ENCODE measurements around the gene CCNY. TPM values are rescaled to one million over a fixed set of nuclear protein-coding genes. Genes with fewer than 3 reads are reported as not detected.
"Not testable (repeated sequence)": the region's sequence is repeated elsewhere in the genome, so short reads cannot be mapped to it uniquely, and the experiment has no call there.

CCNY gene
- total RNA-seq, 1 experiment from 2014 or later: 44.2 TPM

DNA sequence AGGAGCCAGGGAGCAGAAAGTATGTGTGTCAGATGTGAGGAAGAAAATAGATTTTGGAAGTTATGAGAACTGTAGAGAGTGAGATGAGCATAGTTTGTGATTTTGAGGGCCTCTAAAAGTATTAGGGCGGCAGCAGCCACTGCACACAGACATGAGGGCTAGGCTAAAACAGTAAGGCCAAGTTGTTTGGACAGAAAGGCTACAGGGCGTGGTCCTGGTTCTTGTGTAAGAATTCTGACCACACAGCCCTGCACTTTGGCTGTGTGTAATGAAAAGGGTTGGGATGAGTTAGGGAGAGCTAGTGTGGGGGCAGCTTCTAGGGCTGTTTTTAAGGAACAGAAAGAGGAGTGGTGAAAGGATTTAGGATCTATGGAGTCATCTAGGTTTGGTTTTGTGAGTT is 67.8 kb downstream of the CCNY start:
- DNase-seq (ENCODE audit: low read depth): not testable (repeated sequence)

DNA sequence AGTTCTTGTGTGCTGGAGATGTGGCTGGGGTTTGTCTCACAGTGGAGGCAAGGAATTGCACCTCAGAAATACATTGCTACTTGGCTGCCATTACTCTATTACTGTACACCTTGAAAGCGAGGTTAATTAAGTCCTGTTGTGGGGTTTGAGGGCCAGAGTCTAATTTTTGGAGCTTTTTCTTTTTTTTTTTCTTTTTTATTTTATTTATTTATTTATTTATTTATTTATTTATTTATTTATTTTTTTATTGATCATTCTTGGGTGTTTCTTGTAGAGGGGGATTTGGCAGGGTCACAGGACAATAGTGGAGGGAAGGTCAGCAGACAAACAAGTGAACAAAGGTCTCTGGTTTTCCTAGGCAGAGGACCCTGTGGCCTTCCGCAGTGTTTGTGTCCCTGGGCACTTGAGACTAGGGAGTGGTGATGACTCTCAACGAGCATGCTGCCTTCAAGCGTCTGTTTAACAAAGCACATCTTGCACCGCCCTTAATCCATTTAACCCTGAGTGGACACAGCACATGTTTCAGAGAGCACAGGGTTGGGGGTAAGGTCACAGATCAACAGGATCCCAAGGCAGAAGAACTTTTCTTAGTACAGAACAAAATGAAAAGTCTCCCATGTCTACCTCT is 69.8 kb downstream of the CCNY start:
- DNase-seq (ENCODE audit: low read depth): not testable (repeated sequence)

DNA sequence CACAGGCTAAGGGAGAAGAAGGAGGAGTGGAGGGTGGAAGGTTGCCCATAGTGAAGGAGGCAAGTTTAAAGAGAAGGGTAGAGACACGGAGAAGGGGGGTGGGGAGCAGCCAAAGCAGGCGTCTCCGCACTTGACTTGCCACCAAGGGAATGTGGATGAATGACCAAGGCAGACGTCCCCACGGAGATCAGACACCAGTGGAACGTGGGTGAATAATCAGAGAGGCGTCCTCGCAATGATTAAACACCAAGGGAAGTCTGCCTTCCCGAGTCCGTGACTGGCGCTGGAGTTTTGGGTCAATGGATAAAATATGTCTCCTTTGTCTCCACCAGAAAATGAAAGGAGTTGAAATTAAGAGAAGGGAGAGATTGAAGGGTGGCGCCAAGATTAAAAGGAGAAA is 71.4 kb downstream of the CCNY start:
- DNase-seq (ENCODE audit: low read depth): not testable (repeated sequence)

DNA sequence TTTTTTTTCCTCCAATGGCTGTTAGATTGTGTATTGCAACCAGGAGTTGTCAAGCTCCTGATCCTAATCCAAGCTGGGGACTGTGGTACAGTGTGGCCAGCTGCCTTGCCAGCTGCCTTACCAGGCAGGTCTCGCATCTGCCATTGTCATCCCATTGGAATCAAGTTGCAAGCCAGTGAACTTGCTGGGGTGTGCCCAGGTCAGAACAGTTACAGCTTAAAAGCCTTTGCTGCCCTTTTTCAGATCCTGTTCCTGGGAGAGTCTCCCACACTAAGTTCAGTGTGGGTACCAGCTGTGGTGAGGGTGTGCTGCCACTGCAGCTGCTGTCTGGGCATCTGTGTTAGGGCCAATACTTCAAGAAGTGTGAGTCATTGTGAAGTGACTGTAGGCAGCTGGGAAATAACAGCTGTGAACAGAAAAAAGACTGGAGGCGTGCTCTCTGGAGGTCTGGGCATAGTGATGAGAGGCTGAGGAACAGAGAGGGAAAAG is 72.8 kb downstream of the CCNY start:
- peak; percentile 97 for DNase-seq (ENCODE audit: low read depth)

DNA sequence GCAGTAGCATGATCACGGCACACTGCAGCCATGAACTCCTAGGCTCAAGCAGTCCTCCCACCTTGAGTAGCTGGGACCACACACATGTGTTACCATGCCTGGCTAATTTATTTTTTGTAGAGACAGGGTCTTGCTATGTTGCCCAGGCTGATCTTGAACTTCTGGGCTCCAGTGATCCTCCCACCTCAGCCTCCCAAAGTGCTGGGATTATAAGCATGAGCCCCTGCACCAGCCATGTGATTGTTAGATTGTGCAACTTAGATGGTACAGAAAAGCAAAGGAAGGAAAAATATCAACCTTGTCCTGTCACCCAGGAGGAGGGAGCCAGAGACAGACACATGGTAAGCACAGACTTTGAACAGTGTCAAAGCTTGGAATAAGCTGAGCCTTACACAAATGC is 73.5 kb downstream of the CCNY start:
- DNase-seq (ENCODE audit: low read depth): no peak

DNA sequence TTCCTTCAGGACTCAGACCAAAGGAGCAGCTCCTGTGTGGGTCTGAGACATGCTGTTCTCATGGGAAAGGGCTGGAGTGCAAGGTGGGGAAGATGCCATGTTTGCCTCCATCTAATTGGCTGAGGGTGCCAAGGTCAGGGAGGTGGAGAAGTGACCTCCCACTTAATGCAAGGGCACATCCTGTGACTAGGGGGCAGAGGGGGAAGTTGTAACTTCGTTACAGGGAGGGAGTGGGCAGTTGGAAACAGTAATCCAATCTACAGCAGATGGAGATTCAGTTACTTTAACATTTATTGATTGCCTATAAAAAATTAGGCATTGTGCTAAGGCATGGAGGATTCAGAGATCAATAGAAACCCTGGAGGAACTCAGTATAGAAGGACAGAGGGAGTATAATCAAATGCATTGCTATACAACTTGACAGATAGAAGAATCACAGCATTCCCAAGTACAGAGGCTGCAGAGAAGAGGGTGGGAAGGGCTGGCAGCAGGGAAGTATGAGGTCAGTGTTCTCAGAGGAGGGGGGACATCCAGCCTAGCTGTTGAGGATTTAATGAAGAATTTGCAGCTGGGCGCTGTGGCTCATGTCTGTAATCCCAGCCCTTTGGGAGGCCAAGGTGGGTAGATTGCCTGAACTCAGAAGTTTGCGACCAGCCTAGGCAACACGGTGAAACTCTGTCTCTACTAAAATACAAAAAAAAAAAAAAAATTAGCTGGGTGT is 75.9 kb downstream of the CCNY start:
- no peak for DNase-seq (ENCODE audit: low read depth)

DNA sequence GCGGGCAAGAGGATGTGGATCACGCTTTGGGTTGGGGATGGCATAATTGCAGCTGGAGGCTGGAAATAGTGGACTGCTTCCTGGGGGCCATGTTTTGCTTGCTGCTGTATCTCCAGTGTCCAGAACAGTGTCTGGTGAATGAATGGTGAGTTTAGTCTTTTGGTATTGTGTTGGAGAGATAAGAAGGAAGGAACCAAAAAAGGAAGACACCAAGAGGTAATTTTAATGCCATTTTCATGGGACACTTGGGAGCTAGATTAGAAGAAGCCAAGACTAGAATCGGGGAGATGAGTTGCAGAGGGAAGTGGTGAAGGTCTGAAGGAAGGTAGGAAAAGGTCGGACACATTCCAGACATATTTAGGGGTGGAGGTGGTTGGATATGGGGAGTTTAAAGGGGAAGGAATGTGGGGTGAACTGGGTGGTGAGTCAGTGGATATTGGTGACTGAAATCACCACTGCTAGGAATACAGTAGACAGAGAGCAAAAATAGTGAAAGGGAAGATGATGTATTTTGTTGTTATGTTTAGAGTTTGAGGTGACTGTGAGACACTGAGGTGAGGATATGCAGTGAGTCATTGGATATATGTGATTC is 76.7 kb downstream of the CCNY start:
- DNase-seq (ENCODE audit: low read depth): peak; percentile 56

DNA sequence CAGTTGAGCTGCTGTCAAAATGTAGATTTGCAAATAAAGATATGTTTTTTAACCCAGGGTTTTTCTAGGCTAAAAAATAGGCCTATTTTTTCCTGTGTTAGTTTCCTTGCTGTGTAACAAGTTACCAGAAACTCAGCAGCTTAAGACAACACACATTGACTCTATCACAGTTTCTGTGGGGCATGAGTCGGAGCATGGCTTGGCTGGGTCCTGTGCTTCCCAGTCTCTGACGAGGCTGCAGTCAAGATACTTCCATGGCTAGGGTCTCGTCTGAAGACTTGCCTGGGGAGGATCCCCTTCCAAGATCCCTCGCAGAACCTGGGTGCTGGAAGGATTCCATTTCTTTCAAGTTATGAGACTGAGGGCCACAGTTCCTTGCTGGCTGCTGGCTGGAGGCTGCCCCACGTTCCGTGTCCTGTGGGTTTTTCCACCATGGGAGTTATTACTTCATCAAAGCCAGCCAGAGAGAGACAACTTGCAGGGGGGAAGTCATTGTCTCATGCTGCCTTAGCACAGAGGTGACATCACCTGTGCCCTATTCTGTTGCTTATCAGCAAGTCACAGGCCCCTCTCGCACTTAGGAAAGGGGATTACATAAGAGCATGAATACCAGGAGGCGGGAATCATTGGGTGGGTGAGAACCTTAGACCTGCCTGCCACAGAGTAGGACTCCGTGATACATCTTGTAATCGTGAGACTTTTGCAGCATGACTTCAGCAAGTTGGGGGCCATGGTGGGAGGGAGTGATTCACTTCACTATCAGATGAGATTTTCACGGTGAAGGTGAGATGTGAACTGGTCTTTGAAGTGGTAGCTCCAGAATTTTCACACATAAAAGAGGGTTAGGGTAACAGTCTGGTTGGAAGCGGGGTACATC is 77.9 kb downstream of the CCNY start:
- no peak for DNase-seq (ENCODE audit: low read depth)

DNA sequence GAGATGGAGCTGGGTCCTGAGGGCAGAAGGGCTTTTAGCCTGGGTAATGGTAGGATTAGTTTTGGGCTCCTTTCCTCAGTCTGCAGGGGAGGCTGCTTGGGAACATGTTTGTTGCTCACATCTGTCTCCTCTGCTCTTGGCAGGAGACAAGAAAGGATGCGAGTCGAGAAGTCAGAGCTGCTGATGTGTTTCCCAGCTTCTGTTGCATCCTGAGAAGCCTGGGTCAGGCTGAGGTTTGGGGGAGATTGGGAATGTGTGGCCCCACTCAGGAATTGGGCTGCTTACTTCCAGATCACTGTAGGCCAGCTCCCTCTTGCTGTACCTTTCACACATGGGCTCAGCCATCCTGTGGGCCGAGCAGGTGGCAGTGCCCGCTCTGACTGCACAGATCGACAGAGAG is 79.2 kb downstream of the CCNY start:
- no peak for DNase-seq (ENCODE audit: low read depth)

DNA sequence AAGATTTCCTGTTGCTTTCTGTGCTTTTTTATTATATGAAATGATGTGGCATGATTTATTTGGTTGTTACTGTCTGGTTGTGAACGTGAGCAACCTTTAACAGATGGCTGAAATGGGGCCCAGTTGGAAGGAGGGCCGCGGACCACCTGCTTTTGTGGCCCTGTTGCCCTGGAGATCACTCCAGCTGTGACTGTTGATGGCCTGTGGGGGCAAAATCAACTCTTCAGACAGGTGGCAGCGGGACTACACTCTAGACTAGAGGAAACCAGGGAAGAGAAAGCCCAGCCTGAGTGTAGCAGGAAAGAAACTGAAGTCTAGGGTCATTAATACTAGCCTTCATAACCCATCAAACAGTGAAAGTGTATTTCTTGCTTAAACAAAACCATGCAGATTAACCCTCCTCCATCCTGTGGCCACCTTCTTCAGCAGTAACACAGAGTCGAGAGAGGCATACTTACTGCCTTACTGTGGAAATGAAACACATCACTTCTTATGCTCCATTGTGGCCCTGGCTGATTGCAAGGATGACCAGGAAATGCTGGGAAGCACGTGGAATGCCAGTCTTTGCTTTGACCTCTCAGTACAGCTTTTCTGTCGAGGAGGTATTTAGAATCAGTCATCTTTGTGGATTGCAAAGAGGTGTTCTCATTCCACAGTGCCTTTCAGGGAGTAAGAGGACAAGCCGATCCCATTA is 80.5 kb downstream of the CCNY start:
- DNase-seq (ENCODE audit: low read depth): no peak

DNA sequence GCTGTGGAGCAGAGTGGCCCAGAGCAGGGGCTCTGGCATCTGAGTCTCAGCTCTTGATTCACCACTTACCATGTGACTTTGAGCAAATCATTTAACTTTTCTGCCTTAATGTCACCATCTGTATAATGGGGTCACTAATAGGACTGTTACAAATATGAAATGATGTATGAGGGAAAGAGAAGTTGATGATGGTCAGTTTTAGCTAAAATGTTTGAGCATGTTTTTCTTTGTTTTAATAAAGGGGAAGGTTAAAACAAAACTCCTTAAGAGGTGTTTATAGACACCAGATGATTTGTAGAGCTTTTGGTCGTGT is 81.0 kb downstream of the CCNY start:
- no peak for DNase-seq (ENCODE audit: low read depth)

DNA sequence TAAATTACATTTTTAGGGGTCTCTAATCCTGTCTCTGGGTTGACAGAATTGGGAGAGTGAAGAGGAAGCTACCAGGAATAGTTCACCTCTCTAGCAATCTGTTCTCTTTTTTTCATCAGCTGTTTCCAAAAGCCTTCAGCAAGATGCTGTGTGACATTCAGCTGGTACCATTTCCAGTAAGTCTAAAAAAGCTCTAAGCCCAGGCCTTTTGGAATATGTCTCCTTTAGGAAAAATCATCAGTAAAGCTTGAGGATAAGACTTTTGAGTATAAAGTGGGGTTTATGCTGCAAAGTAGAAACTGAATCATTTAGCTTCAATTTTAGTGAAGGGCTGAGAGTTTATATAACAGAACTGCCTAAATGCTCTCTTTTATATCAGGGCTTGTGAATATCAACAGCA is 81.5 kb downstream of the CCNY start:
- no peak for DNase-seq (ENCODE audit: low read depth)

DNA sequence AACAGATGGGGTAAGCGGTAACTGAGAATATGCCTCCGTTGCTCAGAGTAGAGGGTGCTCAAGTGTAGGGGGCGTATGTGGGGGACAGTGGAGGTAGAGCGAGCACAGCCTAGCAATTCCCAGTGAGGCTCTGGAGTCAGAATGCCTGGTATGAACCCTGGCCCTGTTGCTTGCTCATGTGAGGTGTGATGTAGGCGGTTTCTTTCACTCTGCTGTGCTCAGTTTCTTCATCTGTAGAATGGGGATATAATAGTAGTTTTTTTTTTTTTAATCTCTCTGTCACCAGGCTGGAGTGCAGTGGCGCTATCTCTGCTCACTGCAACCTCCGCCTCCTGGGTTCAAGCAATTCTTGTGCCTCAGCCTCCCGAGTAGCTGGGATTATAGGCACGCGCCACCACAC is 82.3 kb downstream of the CCNY start:
- DNase-seq (ENCODE audit: low read depth): not testable (repeated sequence)

DNA sequence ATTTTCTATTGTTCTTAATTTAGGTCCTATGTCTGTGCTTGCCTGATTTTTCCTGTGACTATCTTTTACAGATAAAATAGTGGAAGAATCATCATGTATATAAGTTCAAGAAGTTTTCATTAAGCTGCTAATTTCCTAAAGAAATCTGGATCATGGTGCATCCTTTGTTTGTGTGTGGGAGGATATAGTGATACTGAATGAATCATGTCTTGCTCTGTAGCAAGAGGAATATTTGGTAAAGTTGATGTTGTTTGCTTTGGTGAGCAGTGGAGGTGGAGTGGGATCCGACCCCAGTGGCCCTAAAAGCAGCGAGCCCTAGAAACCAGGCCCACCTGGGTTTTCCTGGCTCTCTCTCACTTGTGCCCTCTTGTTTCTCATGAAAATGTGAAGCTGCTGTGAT is 83.7 kb downstream of the CCNY start:
- peak; percentile 18 for DNase-seq (ENCODE audit: low read depth)

DNA sequence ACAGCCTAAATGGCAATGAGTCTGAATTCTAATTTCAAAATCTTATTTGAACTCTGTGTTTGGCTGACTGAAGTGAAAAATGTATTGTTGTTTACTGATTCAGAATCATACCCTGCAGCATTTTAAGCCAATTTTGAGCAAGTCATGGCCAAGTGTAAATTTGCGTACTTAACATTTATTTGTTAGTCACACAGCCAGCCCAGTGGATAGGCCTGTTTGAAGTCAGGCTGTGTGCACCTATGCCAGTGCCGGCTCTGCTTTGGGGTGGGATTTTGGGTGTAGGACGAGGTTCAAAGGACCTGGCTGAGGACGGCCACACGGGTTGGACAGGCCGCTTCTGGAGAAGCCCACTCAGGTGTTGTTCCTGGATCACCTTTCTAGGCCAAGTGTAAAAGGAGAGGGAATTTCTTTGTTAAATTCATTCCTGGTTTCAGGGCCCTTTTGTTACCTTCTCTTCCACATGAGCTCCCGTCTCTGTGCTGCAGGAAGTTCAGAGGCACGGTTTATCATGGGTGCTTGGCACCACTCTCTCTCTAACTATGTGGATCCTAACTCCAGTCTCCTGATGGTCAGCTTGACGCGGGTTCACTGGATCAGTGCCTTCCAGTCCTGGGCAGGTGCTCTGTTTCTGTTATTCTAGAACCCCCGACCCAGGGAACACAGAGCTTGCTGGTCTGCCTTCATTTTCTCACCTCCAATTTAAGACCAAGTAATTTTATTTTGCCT is 84.7 kb downstream of the CCNY start:
- DNase-seq (ENCODE audit: low read depth): no peak

DNA sequence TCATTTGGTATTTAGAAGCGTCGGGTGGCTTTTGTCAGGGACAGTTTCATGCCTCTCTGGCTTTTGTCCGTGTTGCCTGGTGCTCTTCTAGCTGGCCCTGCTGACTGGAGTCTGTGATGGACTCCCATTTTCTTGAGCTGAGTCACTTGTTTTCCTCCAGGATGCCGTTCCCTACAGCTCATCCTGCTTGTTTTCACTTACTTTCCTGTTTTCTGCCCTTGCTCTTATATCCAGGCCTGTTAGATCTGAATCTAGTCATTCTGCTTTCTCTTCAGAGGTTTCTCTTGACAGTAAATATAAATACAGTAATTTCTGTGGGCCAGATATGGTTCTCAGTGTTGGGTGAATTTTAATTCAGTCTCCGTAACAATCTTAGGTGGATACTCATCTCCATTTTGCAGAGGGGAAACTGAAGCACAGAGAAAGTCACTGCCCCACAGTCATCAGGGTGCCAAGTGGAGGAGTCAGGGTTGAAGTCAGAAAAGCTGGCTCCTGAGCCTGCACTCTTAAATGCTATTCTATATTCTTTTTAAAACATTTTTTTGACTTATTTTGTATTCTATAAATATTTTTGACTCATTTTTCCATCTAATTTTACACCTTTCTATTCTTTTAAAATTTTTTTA is 85.4 kb downstream of the CCNY start:
- peak; percentile 86 for DNase-seq (ENCODE audit: low read depth)

DNA sequence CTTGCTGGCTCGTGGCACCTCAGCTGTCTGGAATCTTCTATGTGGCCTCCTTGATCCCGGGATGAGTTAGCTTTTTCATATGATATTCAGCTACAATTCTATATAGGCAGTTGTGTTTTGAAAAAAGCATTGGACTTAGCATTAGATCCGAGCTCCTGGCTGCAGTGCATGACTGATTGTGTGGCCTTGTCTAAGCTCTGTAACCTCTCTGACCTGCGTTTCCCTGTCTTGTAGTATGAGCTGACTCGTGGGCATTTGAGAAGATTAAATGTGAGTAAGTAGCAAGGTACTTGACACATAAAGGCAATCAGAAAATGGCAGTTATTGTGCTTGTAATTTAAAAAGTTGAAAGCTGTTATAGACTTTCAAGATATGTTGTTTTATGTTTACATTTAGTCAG is 85.9 kb downstream of the CCNY start:
- DNase-seq (ENCODE audit: low read depth): peak; percentile 43

DNA sequence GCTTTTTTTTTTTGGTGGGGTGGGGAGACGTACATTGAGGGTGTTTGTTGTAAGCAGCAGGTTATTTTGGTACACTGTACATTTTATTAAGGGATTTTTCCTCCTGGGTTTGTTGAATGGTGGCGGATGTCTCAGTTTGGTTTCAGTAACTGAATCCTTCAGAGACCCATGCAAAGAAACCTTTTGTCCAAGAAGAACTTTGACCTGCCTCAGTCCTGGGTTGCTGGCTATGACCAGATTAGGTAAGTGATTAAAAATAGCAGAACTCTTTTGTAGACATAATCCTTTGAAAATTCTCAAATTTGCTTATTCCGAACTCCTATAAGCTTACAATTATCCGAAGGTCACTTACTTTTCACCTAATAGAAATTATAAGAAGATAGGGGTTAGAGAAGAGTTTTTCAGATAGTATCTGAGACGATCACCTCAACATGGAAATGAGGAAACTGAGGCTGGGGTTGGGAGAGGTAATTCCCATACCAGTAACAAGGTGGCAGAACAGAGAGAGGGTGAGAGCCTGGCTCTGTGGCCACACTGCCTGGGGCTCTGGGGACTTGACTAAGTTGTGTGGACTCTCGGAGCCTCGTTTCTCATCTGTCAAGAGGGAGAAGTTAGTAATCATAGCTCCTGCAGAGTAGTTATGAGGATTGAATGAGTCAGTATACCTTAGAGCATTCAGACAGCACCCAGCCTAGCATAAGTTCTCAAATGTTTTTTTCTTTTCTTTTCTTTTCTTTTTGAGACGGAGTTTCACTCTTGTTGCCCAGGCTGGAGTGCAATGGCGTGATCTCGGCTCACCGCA is 87.4 kb downstream of the CCNY start:
- DNase-seq (ENCODE audit: low read depth): peak; percentile 68

DNA sequence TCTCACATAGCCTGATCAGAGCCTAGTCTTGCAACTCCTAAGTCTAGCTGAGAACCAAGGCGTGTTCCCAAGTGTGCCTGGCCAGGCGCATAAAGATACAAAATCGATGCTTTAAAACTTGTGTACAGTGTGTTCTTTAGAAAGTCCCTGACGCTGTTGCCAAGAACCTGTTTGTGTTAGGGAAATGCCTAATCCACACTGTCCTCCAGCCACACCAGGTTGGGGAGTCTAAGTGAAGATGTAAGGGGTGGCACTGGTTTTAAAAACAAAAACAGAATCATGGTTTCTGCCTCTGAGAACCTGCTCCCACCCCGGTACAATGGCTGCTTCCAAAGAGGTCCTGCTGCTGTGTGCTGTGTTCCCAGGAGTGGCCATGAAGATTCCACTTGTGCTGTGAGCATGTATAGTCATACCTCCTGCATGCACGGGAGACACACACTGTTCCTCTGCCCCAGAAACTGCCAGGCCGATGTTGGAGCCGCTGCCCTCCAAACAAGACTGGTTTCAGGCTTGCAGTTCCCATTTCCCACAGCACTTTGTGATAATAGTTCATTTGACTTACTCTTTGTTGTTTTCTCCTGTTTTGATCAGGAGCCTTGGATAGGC is 88.5 kb downstream of the CCNY start:
- no peak for DNase-seq (ENCODE audit: low read depth)
